NCI-H460 (cell line): ENCODE measurements around the gene UBE3D. TPM values are rescaled to one million over a fixed set of nuclear protein-coding genes. Genes with fewer than 3 reads are reported as not detected.
A peak's percentile ranks its signal among the peaks of the same experiment; 100 is the strongest.
"Not testable (repeated sequence)": the region's sequence is repeated elsewhere in the genome, so short reads cannot be mapped to it uniquely, and the experiment has no call there.

ENCODE experiments used
- DNase-seq: peaks from one replicate; pipeline ENCODE4 v3.0.0-alpha.2; 2016; ENCODE audit warnings: low read depth; ENCODE audit errors: extremely low read depth
- small RNA-seq, 2 experiments: library from RNA; depleted of rRNA; stranded (forward); fragments of <200 nt; gene quantifications; one replicate each; pipeline ENCODE3, GENCODE V24; 2014
- total RNA-seq: library from RNA; depleted of rRNA; stranded (reverse); fragments of >200 nt; shearing (Covaris generic); gene quantifications from 2 replicates; pipeline ENCODE4 v1.2.3, GENCODE V29; 2014; rRNA removed

Gene UBE3D
- total RNA-seq, 1 experiment from 2014 or later = 6.5 TPM

GRCh38 chr6:82877213-82878195 lies 188.1 kb downstream of the UBE3D start:
- no peak for DNase-seq

GRCh38 chr6:82875573-82876185 lies 190.0 kb downstream of the UBE3D start:
- peak; percentile 33 for DNase-seq

GRCh38 chr6:82874867-82875266 lies 190.8 kb downstream of the UBE3D start:
- DNase-seq = no peak

- DNase-seq = no peak
Measured at GRCh38 chr6:82872185-82872584, 193.5 kb downstream of the UBE3D start.

- no peak for DNase-seq
Measured at GRCh38 chr6:82870582-82871172, 195.0 kb downstream of the UBE3D start.

GRCh38 chr6:82869493-82869892 lies 196.1 kb downstream of the UBE3D start:
- no peak for DNase-seq

GRCh38 chr6:82867946-82868345 lies 197.7 kb downstream of the UBE3D start:
- no peak for DNase-seq

GRCh38 chr6:82866446-82866845 lies 199.2 kb downstream of the UBE3D start:
- DNase-seq = no peak

GRCh38 chr6:82865461-82865860 lies 200.2 kb downstream of the UBE3D start:
- no peak for DNase-seq

GRCh38 chr6:82863781-82864180 lies 201.9 kb downstream of the UBE3D start:
- DNase-seq = no peak

GRCh38 chr6:82862543-82862942 lies 203.1 kb downstream of the UBE3D start:
- DNase-seq = no peak

GRCh38 chr6:82861121-82861520 lies 204.5 kb downstream of the UBE3D start:
- no peak for DNase-seq

- not testable (repeated sequence) for DNase-seq
Measured at GRCh38 chr6:82856077-82856476, 209.6 kb downstream of the UBE3D start.

GRCh38 chr6:82852904-82853303 lies 212.7 kb downstream of the UBE3D start:
- DNase-seq = not testable (repeated sequence)

GRCh38 chr6:82843291-82843885 lies 222.3 kb downstream of the UBE3D start:
- DNase-seq = no peak

GRCh38 chr6:82842721-82843120 lies 222.9 kb downstream of the UBE3D start:
- no peak for DNase-seq

Small RNA genes lying within 50 kb of the gene (small RNA-seq; reads per million reads assigned to genes)
- gene LAP3P1 = 0 reads per million in 2 experiments

Other genes starting within 250 kb of the UBE3D start
- 5.5 and 6.7 TPM in 2 replicates for gene DOP1A, start 1.8 kb upstream of the UBE3D start, total RNA-seq
- 29.6 and 33.7 TPM in 2 replicates for gene PGM3, start 127.4 kb upstream of the UBE3D start, total RNA-seq
- gene RWDD2A, start 127.5 kb upstream of the UBE3D start, total RNA-seq = 1.9 and 2.6 TPM in 2 replicates